Measurements from ENCODE around the gene MTTP. TPM values are rescaled to one million over a fixed set of nuclear protein-coding genes. Genes with fewer than 3 reads are reported as not detected.

The MTTP gene
- total RNA-seq, 2 donors from 2014 or later, result 0.29 to 0.83 TPM

DNA sequence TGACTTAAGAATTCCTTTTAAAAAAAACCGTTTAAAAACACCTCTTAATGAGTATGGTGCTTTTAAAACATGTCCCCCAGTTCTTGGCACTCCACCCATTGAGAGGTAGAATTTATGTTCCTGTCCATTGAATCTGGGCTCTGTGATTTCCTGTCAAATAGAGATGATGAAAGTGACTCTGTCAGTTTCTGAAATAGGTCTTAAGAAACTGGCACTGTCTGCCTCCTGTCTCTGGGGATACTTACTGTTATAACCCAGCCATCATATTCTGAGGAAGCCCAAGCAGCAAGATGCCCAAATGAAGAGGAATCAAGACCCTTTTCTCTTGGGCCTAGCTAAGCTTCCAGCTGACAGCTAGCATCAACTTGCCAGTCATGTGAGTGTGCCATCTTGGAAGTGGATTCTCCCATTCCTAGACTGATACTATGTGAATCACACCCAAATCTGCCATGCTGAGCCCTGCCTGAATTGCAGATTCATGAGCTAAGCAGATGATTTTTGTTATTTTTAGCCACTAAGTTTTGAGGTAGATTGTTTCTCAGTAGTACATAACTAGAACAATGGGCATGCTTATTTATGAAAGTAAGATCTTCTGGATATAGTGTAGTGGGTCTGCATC, 60.2 kb downstream of the MTTP start:
- ATAC-seq (replicated peaks in 1 of 2), result no peak
- no peak for DNase-seq
- H3K27ac Mint-ChIP-seq, result no peak overlapping the region
- H3K27me3 Mint-ChIP-seq (ENCODE audit: low read depth), result peaks cover 19% of the 10 kb centered on the region
- H3K9me3 Mint-ChIP-seq, result no peaks in the 10 kb centered on the region
- H3K36me3 Mint-ChIP-seq (ENCODE audit: insufficient read depth in 2 of 2), result no peaks in the 10 kb centered on the region
- H3K4me3 Mint-ChIP-seq, result no peak overlapping the region
- peaks cover 13% of the 10 kb centered on the region for H3K4me1 Mint-ChIP-seq (ENCODE audit: low read depth)

DNA sequence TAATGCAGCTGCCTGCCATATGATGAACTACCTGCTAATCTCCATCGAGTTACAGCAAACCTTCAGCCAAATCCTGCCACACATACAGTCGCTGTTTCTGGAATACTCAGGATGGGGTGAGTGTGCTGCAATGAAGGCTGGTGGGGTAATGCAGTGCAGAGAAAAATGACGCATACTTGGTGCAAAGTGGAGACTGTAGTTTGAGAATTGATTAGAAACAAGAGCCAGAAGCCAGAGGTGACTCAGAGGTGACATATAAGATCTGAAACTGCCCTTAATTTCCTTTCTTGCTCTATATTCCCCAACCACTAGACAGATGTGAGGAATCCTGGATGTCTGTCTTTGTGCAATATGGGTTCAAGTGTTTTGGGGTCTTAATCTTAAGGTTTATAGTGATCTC, 61.0 kb downstream of the MTTP start:
- ATAC-seq (replicated peaks in 1 of 2), result no peak
- H3K9me3 Mint-ChIP-seq, result no peaks in the 10 kb centered on the region
- H3K36me3 Mint-ChIP-seq (ENCODE audit: insufficient read depth in 2 of 2), result no peaks in the 10 kb centered on the region
- no peak overlapping the region for H3K4me3 Mint-ChIP-seq
- H3K4me1 Mint-ChIP-seq (ENCODE audit: low read depth), result peaks cover 8% of the 10 kb centered on the region
- DNase-seq, result no peak
- no peak overlapping the region for H3K27ac Mint-ChIP-seq
- H3K27me3 Mint-ChIP-seq (ENCODE audit: low read depth), result peaks cover 24% of the 10 kb centered on the region

DNA sequence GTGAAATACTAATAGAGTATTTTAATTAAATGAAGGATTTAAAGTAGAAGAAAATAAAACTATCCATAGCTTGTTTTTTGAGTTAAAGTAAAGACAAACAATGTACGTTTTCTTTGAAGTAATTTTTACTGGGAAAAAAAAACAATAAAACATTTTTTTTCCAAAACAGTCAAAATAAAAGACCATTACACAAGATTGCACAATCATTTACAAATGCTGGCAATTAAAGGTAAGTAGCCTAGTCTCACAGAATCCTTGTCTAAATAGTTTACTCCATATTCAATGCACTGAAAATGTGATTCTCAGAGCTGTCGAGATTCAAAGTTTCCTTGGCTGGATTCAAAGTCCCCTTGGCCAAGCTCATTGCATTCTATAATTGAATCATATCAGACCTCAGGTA, 61.8 kb downstream of the MTTP start:
- Mint-ChIP-seq H3K9me3 (no peaks in the 10 kb centered on the region), H3K27me3 (ENCODE audit: low read depth) (peaks cover 19% of the 10 kb centered on the region), H3K4me1 (ENCODE audit: low read depth) (peaks cover 8% of the 10 kb centered on the region), H3K27ac (no peak overlapping the region), H3K4me3 (no peak overlapping the region), H3K36me3 (ENCODE audit: insufficient read depth in 2 of 2) (no peaks in the 10 kb centered on the region)
- no peak for ATAC-seq (replicated peaks in 1 of 2)
- no peak for DNase-seq

DNA sequence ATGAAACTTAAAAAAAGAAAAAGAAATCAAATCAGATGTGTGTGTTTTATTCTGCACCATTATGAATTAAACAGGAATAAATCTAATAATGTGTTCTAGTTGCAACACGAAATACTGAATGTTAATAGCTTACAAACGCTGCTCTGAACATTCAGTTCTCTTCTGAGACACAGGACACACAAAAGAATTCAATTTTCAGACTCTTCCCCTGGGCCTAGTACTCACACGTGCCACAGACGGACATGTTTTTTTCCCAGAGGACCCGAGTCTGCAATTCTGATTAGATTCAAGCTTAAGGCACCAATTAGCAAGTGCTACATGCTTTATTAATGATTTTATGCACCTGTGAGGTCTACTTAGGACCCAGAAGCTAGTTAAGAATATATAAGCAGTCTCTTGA, 62.5 kb downstream of the MTTP start:
- no peak for DNase-seq
- peaks cover 15% of the 10 kb centered on the region for H3K27me3 Mint-ChIP-seq (ENCODE audit: low read depth)
- no peak overlapping the region for H3K27ac Mint-ChIP-seq
- ATAC-seq (replicated peaks in 1 of 2), result no peak
- H3K4me3 Mint-ChIP-seq, result no peak overlapping the region
- peaks cover 8% of the 10 kb centered on the region for H3K4me1 Mint-ChIP-seq (ENCODE audit: low read depth)
- H3K36me3 Mint-ChIP-seq (ENCODE audit: insufficient read depth in 2 of 2), result no peaks in the 10 kb centered on the region
- H3K9me3 Mint-ChIP-seq, result no peaks in the 10 kb centered on the region

DNA sequence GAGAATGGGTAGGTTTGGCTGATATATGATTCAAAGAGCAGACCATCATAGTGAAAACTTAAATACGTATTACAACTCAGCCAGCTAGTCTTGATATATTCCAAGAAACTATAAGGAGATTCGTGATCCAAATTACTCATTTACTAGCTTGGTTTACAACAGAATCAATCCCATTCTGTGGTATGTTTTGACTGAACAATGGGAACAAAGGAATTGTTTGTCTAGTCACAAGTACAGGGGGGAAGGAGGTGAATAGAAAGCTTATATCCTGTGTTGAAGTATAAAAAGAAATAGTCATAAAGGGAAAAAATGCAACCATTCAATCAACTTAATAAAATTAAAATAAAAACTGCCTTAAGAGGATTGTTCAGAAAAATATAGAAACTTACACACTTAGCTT, 66.1 kb downstream of the MTTP start:
- Mint-ChIP-seq H3K9me3 (no peaks in the 10 kb centered on the region), H3K27ac (no peak overlapping the region), H3K27me3 (ENCODE audit: low read depth) (peaks cover 15% of the 10 kb centered on the region), H3K4me1 (ENCODE audit: low read depth) (peaks cover 2% of the 10 kb centered on the region), H3K4me3 (no peak overlapping the region), H3K36me3 (ENCODE audit: insufficient read depth in 2 of 2) (no peaks in the 10 kb centered on the region)
- DNase-seq (no peak), ATAC-seq (replicated peaks in 1 of 2) (no peak)

DNA sequence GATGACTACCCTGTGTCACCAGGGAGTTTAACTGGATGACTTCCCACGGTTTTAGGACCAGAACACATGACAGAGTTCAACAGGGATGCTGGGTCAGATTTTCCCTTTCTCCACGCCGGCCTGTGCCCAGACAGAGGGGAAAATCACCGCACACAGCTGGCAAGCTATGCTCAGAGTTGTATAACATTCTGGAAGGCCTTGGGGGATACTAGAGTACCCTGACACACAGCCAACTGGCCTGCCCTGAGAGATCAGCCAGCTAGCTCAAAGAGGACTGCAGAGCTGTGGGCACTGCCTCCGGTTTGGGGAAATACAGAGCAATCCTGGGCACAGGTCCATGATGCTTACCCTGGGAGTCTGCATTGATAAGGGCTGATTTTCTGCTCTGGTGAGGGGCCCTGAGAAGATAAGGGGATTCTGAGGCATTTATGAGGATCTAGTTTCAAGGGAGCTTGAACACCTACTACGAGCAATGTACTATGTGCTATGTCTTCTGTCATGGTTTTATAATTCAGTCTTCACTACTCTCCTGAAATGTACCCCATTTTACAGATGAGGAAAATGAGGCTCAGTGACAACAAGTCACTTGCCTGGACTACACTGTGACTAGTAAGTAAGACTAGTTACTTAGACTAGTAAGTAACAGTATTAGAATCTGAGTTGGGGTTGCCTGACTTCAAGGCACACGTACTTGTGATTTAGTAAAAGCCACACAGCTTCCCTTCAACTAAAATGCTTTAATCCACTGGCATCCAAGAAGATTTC, 68.3 kb downstream of the MTTP start:
- Mint-ChIP-seq H3K9me3 (no peaks in the 10 kb centered on the region), H3K27ac (no peak overlapping the region), H3K36me3 (ENCODE audit: insufficient read depth in 2 of 2) (no peaks in the 10 kb centered on the region), H3K27me3 (ENCODE audit: low read depth) (peaks cover 15% of the 10 kb centered on the region), H3K4me1 (ENCODE audit: low read depth) (no peaks in the 10 kb centered on the region), H3K4me3 (no peak overlapping the region)
- DNase-seq (no peak), ATAC-seq (replicated peaks in 1 of 2) (no peak)

DNA sequence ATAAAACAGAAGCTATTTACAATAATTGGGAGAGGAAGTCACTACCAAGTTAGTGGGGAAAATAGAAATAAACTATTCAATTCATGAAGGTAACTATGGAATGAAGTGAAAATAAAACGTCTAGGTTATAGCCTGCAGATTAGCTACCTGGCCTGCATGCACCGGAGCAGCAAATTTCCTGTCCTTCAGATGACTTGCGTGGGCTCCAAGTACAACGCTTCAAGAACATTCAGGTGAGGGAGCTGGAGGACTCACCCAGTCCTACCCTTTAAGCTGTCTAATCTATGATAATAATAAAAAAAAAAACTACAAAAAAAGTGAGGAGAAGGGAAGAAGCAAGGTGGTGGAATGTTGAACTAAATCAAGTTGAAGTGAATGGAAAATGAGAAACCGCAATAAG, 69.8 kb downstream of the MTTP start:
- ATAC-seq (replicated peaks in 1 of 2) (no peak), DNase-seq (no peak)
- H3K4me3 Mint-ChIP-seq, result no peak overlapping the region
- no peak overlapping the region for H3K27ac Mint-ChIP-seq
- peaks cover 15% of the 10 kb centered on the region for H3K27me3 Mint-ChIP-seq (ENCODE audit: low read depth)
- no peaks in the 10 kb centered on the region for H3K4me1 Mint-ChIP-seq (ENCODE audit: low read depth)
- no peaks in the 10 kb centered on the region for H3K9me3 Mint-ChIP-seq
- H3K36me3 Mint-ChIP-seq (ENCODE audit: insufficient read depth in 2 of 2), result no peaks in the 10 kb centered on the region

DNA sequence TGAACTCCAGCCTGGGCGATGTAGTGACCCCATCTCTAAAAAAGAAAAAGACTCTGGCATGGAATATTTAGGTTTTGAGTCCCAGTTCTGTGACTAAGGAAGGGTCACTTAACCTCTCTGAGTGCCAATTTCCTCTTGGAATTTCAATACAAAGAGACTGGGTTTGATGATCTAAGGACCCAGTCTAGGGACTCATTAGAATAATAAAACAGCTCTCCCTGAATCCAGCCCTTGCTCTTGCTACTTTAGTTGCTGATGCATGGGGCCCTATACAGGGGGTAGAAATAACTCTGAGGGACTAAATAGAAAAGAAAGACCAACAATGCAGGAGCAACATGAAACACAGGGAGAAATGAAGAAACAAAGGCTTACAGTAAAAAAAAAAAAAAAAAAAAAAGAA, 70.4 kb downstream of the MTTP start:
- Mint-ChIP-seq H3K4me3 (no peak overlapping the region), H3K9me3 (no peaks in the 10 kb centered on the region), H3K4me1 (ENCODE audit: low read depth) (no peaks in the 10 kb centered on the region), H3K27me3 (ENCODE audit: low read depth) (peaks cover 14% of the 10 kb centered on the region), H3K27ac (no peak overlapping the region), H3K36me3 (ENCODE audit: insufficient read depth in 2 of 2) (no peaks in the 10 kb centered on the region)
- DNase-seq, result no peak
- ATAC-seq (replicated peaks in 1 of 2), result no peak

DNA sequence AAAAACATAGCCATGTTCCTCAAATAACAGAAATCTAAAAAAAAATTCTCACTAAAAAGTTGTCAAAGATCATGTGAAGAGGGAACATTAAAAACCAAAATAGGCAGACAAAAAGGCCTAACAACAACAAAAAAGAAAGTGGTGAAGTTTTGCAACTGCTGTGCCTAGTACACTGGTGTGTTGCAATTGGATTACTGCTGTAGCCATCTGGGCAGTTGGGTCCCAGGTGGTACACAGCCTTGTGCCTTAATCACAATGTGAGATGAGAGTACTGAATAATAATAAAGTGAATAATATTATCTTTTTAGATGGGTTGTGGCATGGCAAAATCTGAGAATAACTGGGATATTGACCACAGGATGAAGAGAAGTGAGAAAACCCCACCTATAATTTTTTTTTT, 71.0 kb downstream of the MTTP start:
- H3K4me3 Mint-ChIP-seq, result no peak overlapping the region
- H3K9me3 Mint-ChIP-seq, result no peaks in the 10 kb centered on the region
- H3K27me3 Mint-ChIP-seq (ENCODE audit: low read depth), result peaks cover 8% of the 10 kb centered on the region
- H3K4me1 Mint-ChIP-seq (ENCODE audit: low read depth), result no peaks in the 10 kb centered on the region
- ATAC-seq (replicated peaks in 1 of 2) (no peak), DNase-seq (no peak)
- no peak overlapping the region for H3K27ac Mint-ChIP-seq
- no peaks in the 10 kb centered on the region for H3K36me3 Mint-ChIP-seq (ENCODE audit: insufficient read depth in 2 of 2)

DNA sequence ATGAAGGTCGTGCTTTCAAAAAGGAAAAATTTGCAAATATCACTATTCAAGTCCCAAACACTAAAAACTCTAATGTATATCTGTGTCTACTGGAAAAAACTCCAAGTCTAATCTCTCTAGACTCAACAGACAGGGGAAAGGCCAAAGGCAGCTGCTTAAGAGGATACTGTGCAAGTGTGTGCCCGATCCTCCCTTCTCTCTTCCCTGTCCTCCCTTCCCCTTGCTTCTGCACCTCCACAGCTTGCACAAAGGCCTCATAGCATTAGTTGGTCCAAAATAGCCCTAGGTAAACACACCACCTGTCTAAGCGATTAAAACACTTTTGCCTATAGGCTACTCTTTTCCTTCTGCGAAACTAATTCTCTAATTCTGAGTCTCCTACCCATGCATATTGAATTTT, 72.4 kb downstream of the MTTP start:
- no peaks in the 10 kb centered on the region for H3K4me1 Mint-ChIP-seq (ENCODE audit: low read depth)
- H3K9me3 Mint-ChIP-seq, result no peaks in the 10 kb centered on the region
- ATAC-seq (replicated peaks in 1 of 2) (no peak), DNase-seq (no peak)
- H3K36me3 Mint-ChIP-seq (ENCODE audit: insufficient read depth in 2 of 2), result no peaks in the 10 kb centered on the region
- peaks cover 6% of the 10 kb centered on the region for H3K27me3 Mint-ChIP-seq (ENCODE audit: low read depth)
- H3K4me3 Mint-ChIP-seq, result no peak overlapping the region
- H3K27ac Mint-ChIP-seq, result no peak overlapping the region

DNA sequence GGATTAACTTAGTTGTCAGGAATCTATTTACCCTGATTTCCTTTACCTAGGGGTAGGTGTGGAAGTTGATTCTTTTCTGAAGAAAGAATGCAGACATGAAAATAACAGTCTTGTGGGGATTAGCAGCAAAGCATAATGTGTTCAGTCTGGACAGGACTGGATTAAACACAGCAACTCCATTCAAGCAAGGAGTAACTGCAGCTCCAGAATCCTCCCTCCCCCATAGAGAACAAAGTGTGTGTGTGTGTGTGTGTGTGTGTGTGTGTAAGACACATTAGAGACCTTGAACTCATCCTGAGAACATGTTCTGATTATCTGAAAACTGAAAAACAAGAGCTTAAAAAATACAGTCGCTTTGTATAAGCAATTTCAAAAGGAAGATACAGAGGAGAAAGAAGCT, 73.7 kb downstream of the MTTP start:
- H3K27me3 Mint-ChIP-seq (ENCODE audit: low read depth), result peaks cover 6% of the 10 kb centered on the region
- H3K4me3 Mint-ChIP-seq, result no peak overlapping the region
- H3K36me3 Mint-ChIP-seq (ENCODE audit: insufficient read depth in 2 of 2), result no peaks in the 10 kb centered on the region
- no peaks in the 10 kb centered on the region for H3K9me3 Mint-ChIP-seq
- no peak overlapping the region for H3K27ac Mint-ChIP-seq
- ATAC-seq (replicated peaks in 1 of 2) (no peak), DNase-seq (no peak)
- no peaks in the 10 kb centered on the region for H3K4me1 Mint-ChIP-seq (ENCODE audit: low read depth)

DNA sequence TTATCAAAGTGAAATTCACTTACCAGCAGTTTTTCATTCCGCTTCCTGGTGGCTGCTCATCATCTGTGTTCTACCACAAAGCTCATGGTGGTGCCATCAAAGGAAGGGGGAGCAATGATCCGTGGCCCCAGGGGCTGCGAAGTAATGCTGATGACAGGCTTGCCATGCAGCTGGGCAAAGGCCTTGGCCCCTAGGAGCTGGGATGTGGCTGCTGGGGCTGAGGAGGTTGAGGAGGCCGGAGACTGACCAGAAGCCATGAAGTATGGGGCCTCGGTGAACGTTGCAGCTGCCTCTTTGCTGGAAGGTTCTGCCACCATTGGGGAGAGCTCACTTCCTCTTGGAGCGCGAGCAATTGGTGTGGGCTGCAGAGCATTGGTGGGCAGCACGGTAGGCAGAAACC, 74.6 kb downstream of the MTTP start:
- Mint-ChIP-seq H3K9me3 (no peaks in the 10 kb centered on the region), H3K27ac (no peak overlapping the region), H3K36me3 (ENCODE audit: insufficient read depth in 2 of 2) (no peaks in the 10 kb centered on the region), H3K4me1 (ENCODE audit: low read depth) (no peaks in the 10 kb centered on the region), H3K4me3 (no peak overlapping the region), H3K27me3 (ENCODE audit: low read depth) (peaks cover 6% of the 10 kb centered on the region)
- no peak for DNase-seq
- no peak for ATAC-seq (replicated peaks in 1 of 2)

DNA sequence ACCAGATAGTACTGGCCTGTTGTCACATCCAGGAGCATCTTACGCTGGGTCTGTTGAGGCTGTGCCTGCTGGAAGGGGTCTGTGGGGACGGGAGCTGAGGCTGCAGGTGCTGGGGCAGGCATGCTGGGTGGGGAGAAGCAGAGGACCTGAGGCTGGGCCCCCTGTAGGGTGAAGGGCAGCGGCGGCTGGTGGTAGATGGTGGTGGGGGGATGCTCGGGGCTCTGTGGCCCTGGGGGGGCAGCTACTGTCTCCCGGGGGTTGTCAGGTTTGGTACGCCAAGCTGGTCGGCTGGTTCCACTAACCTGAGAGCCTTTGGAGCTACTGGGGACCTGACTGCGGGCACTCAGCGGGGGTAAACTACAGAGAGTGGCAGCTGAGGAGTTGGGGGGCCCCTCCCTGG, 75.2 kb downstream of the MTTP start:
- no peaks in the 10 kb centered on the region for H3K36me3 Mint-ChIP-seq (ENCODE audit: insufficient read depth in 2 of 2)
- no peaks in the 10 kb centered on the region for H3K9me3 Mint-ChIP-seq
- ATAC-seq (replicated peaks in 1 of 2) (no peak), DNase-seq (no peak)
- no peaks in the 10 kb centered on the region for H3K4me1 Mint-ChIP-seq (ENCODE audit: low read depth)
- H3K27me3 Mint-ChIP-seq (ENCODE audit: low read depth), result peaks cover 2% of the 10 kb centered on the region
- no peak overlapping the region for H3K4me3 Mint-ChIP-seq
- no peak overlapping the region for H3K27ac Mint-ChIP-seq

Measured in activated T-cell treated with anti-CD3 and anti-CD28 coated beads, Interleukin-2, amount 50 U/mL, for 72 hours (primary cell).